IMR-90 (cell line): ENCODE measurements around the gene PDLIM1. TPM values are rescaled to one million over a fixed set of nuclear protein-coding genes. Genes with fewer than 3 reads are reported as not detected.
A peak's percentile ranks its signal among the peaks of the same experiment; 100 is the strongest.

Experiments
- ATAC-seq: fragments of 200-7000 bp; cut with Tn5 transposase; 2 replicates; pipeline ENCODE4 v1.9.1; 2020; ENCODE audit warnings: low read depth, mild to moderate bottlenecking, moderate library complexity
- BruUV-seq: library from RNA; stranded (reverse); fragments of 400-500 nt; replicated peaks from 2 replicates; lab custom pipeline; 2021; lab: Mats Ljungman, UMichigan
- CTCF ChIA-PET: fragments of 300-600 bp; formaldehyde crosslinking; extraction: SDS; loops from one replicate; lab custom pipeline; 2021; ENCODE audit warnings: antibody characterized with exemption; lab: Yijun Ruan, JAX
- POLR2A ChIA-PET: fragments of 300-600 bp; sonication (Branson Sonifier 250); formaldehyde crosslinking; loops from one replicate; lab custom pipeline; 2022; ENCODE audit warnings: antibody characterized with exemption; ENCODE audit not compliant: unreplicated experiment; lab: Charles Lee
- DNase-seq: peaks from one replicate; pipeline ENCODE4 v3.0.0; 2013
- H2AFZ ChIP-seq: replicated peaks from 2 replicates; pipeline ENCODE3; 2013; ENCODE audit warnings: low read length, mild to moderate bottlenecking; ENCODE audit not compliant: poor library complexity
- H2AK5ac ChIP-seq: 2 replicates; pipeline ENCODE4 v1.6.1; 2013; ENCODE audit warnings: low read depth, low read length, inconsistent platforms
- H2AK9ac ChIP-seq: replicated peaks from 2 replicates; pipeline ENCODE3; 2013; ENCODE audit warnings: mild to moderate bottlenecking, low read depth, low read length, moderate library complexity; ENCODE audit not compliant: poor library complexity
- H2BK120ac ChIP-seq: 2 replicates; pipeline ENCODE4 v1.6.1; 2013; ENCODE audit warnings: low read depth, low read length, inconsistent platforms
- H2BK15ac ChIP-seq: 3 replicates; pipeline ENCODE4 v1.6.1; 2013; ENCODE audit warnings: low read depth, low read length, inconsistent platforms
- H2BK20ac ChIP-seq: 2 replicates; pipeline ENCODE4 v1.6.1; 2013; ENCODE audit warnings: low read depth, mild to moderate bottlenecking, inconsistent platforms, low read length, moderate library complexity
- H2BK5ac ChIP-seq: 2 replicates; pipeline ENCODE4 v1.6.1; 2013; ENCODE audit warnings: mild to moderate bottlenecking, low read depth, low read length, inconsistent platforms; ENCODE audit not compliant: poor library complexity, severe bottlenecking
- H3K14ac ChIP-seq: replicated peaks from 2 replicates; pipeline ENCODE4 v1.6.1; 2013; ENCODE audit warnings: low read depth, low read length, inconsistent platforms
- H3K18ac ChIP-seq: 2 replicates; pipeline ENCODE4 v1.6.1; 2013; ENCODE audit warnings: low read depth, low read length, control low read depth
- H3K23ac ChIP-seq: 2 replicates; pipeline ENCODE4 v1.6.1; 2013; ENCODE audit warnings: low read depth, low read length, inconsistent platforms
- H3K27ac ChIP-seq: 2 replicates; pipeline ENCODE4 v1.5.1; 2013; ENCODE audit warnings: mild to moderate bottlenecking, control low read depth, low read length; ENCODE audit not compliant: insufficient read depth
- H3K27me3 ChIP-seq: 2 replicates; pipeline ENCODE4 v1.6.1; 2013; ENCODE audit warnings: low read length; ENCODE audit not compliant: control insufficient read depth, insufficient read depth
- H3K36me3 ChIP-seq: 2 replicates; pipeline ENCODE4 v1.6.1; 2013; ENCODE audit warnings: low read length, mixed read lengths; ENCODE audit not compliant: control insufficient read depth, insufficient read depth
- H3K4ac ChIP-seq: 2 replicates; pipeline ENCODE4 v1.6.1; 2013; ENCODE audit warnings: low read depth, low read length, inconsistent platforms
- H3K4me1 ChIP-seq: 2 replicates; pipeline ENCODE4 v1.6.1; 2013; ENCODE audit warnings: low read length, mixed read lengths; ENCODE audit not compliant: control insufficient read depth, insufficient read depth
- H3K4me2 ChIP-seq: 2 replicates; pipeline ENCODE4 v1.6.1; 2013; ENCODE audit warnings: low read depth, mild to moderate bottlenecking, control low read depth, low read length, moderate library complexity
- H3K4me3 ChIP-seq: 2 replicates; pipeline ENCODE4 v1.5.1; 2013; ENCODE audit warnings: low read depth, mild to moderate bottlenecking, control low read depth, low read length, moderate library complexity; ENCODE audit not compliant: insufficient read depth
- H3K56ac ChIP-seq: 2 replicates; pipeline ENCODE4 v1.6.1; 2013; ENCODE audit warnings: low read length, inconsistent platforms; ENCODE audit not compliant: insufficient read depth; ENCODE audit errors: extremely low read depth
- H3K79me1 ChIP-seq, 2 experiments: 2 replicates each; pipeline ENCODE4 v1.6.1; 2013; ENCODE audit warnings: low read length in 2 of 2, inconsistent platforms in 1 of 2, low read depth in 1 of 2
- H3K9ac ChIP-seq: 2 replicates; pipeline ENCODE4 v1.6.1; 2013; ENCODE audit warnings: low read depth, low read length, control low read depth
- H3K9me1 ChIP-seq: 2 replicates; pipeline ENCODE4 v1.6.1; 2013; ENCODE audit warnings: low read length, inconsistent platforms; ENCODE audit not compliant: insufficient read depth
- H3K9me3 ChIP-seq: 2 replicates; pipeline ENCODE4 v1.6.1; 2013; ENCODE audit warnings: low read length; ENCODE audit not compliant: control insufficient read depth, insufficient read depth
- H4K20me1 ChIP-seq: 2 replicates; pipeline ENCODE4 v1.6.1; 2013; ENCODE audit warnings: low read length, inconsistent platforms; ENCODE audit not compliant: insufficient read depth
- H4K5ac ChIP-seq: 2 replicates; pipeline ENCODE4 v1.6.1; 2013; ENCODE audit warnings: mild to moderate bottlenecking, low read depth, low read length, control low read depth
- H4K8ac ChIP-seq, 2 experiments: 2 replicates each; pipeline ENCODE4 v1.6.1; 2013; ENCODE audit warnings: low read depth in 2 of 2, low read length in 2 of 2, control low read depth in 1 of 2, inconsistent platforms in 1 of 2
- H4K91ac ChIP-seq: 2 replicates; pipeline ENCODE4 v1.6.1; 2013; ENCODE audit warnings: low read depth, low read length, inconsistent platforms; ENCODE audit not compliant: insufficient read depth
- CHD1 ChIP-seq: IDR thresholded peaks from 2 replicates; pipeline ENCODE4 v1.6.1; 2012; ENCODE audit warnings: low read depth, low read length, improper control_type of control experiment
- FOS ChIP-seq: fragments of 150-350 bp; IDR thresholded peaks from 2 replicates; pipeline ENCODE4 v1.6.1; 2016; ENCODE audit warnings: low read depth, low read length
- MXI1 ChIP-seq: IDR thresholded peaks from 2 replicates; pipeline ENCODE4 v1.6.1; 2012; ENCODE audit warnings: low read depth, mild to moderate bottlenecking, low read length, moderate library complexity, borderline replicate concordance
- RCOR1 ChIP-seq: IDR thresholded peaks from 2 replicates; pipeline ENCODE4 v1.6.1; 2012; ENCODE audit warnings: mild to moderate bottlenecking, low read length, improper control_type of control experiment; ENCODE audit not compliant: insufficient replicate concordance
- RFX5 ChIP-seq: IDR thresholded peaks from 2 replicates; pipeline ENCODE4 v1.8.0; 2012; ENCODE audit warnings: low read depth, mild to moderate bottlenecking, low read length, moderate library complexity
- SMC3 ChIP-seq: fragments of 150-350 bp; IDR thresholded peaks from 2 replicates; pipeline ENCODE4 v1.6.1; 2016; ENCODE audit warnings: low read depth, mild to moderate bottlenecking, antibody characterized with exemption, low read length, moderate library complexity
- WGBS, 2 experiments: methylation state at CpG; one replicate each; pipeline versions ENCODE4 v1.1.5 to v1.1.7; 2013; ENCODE audit warnings: missing lambda C conversion rate in 2 of 2; ENCODE audit not compliant: insufficient read length in 1 of 2; ENCODE audit errors: extremely low coverage in 2 of 2; 5-methylcytosine and 5-hydroxymethylcytosine counted together
- dilution Hi-C: fragments of 300-500 bp; cut with HindIII; formaldehyde crosslinking; loops from one replicate; pipeline ENCODE4 v1.14.3; 2018; ENCODE audit warnings: low sequenced_read_pairs; ENCODE audit not compliant: unreplicated experiment
- in situ Hi-C: fragments of 300-500 bp; cut with MboI; formaldehyde crosslinking; loops from 3 replicates; pipeline ENCODE4 v1.14.3; 2019; ENCODE audit warnings: low sequenced_read_pairs, inconsistent platforms, mixed read lengths
- intact Hi-C: fragments of 100-400 bp; cut with micrococcal nuclease; formaldehyde crosslinking; loops from 2 replicates; pipeline ENCODE4 v1.10.0; 2022
- polyA plus RNA-seq, 3 experiments: library from polyadenylated mRNA; depleted of rRNA; stranded (reverse); fragments of >200 nt; gene quantifications; 2 replicates each; pipeline ENCODE4 v1.2.3, GENCODE V29; 2012; ENCODE audit warnings: low replicate concordance in 1 of 3
- total RNA-seq: library from RNA; depleted of rRNA; stranded (reverse); fragments of >200 nt; gene quantifications from 2 replicates; pipeline ENCODE4 v1.2.3, GENCODE V29; 2012
- TF ChIP-seq, protein P1 (sequence below): fragments of 150-350 bp; IDR thresholded peaks from 2 replicates; pipeline ENCODE4 v1.6.1; 2017; ENCODE audit warnings: mild to moderate bottlenecking, antibody characterized with exemption, low read length, low read depth
- TF ChIP-seq, protein P2 (sequence below): fragments of 150-350 bp; IDR thresholded peaks from 2 replicates; pipeline ENCODE4 v1.6.1; 2016; ENCODE audit warnings: low read depth, mild to moderate bottlenecking, low read length, moderate library complexity, borderline replicate concordance
- TF ChIP-seq, protein P3 (sequence below): conservative IDR thresholded peaks from 2 replicates; pipeline ENCODE4 v1.5.1; 2012; ENCODE audit warnings: mild to moderate bottlenecking, low read depth, low read length, improper control_type of control experiment

The PDLIM1 gene
- total and polyA plus RNA-seq, 2 of the 4 experiments (the other 2 are of a cell fraction) = 30.1 to 187 TPM

DNA sequence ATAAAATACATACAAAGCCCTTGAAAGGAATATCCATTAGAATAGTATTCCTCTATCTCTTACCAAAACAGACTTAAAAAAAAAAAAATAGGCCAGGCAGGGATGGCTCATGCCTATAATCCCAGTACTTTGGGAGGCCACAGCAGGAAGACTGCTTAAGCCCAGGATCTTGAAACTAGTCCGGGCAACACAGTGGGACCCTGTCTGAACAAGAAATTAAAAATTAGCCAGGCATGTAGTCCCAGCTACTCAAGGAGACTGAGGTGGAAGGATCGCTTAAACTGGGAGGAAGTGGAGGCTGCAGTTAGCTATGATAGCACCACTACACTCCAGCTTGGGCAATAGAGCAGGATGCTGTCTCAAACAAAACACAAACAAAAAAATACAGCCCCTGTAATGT, 9.6 kb downstream of the PDLIM1 start:
- H3K14ac ChIP-seq = no peak overlapping the region
- H4K8ac ChIP-seq = no peak overlapping the region
- H3K9me1 ChIP-seq = peaks cover 31% of the 10 kb centered on the region
- no peak overlapping the region for H3K4ac ChIP-seq
- H3K23ac ChIP-seq = no peak overlapping the region; the same call in 1 of the 2 replicates
- H4K91ac ChIP-seq = no peak overlapping the region
- peaks cover 31% of the 10 kb centered on the region for H3K4me1 ChIP-seq
- no peak overlapping the region for H3K9ac ChIP-seq
- H2AFZ ChIP-seq = no peak overlapping the region
- H3K27ac ChIP-seq = no peak overlapping the region
- BruUV-seq = no TSS peak
- peaks cover 9 to 78% of the 10 kb centered on the region in 2 experiments; a peak in 2 of 4 replicates for H3K79me1 ChIP-seq
- H3K4me3 ChIP-seq = no peak overlapping the region
- TF ChIP-seq RCOR1 = no peak
- no peak for TF ChIP-seq SMC3
- TF ChIP-seq, protein P1, sequence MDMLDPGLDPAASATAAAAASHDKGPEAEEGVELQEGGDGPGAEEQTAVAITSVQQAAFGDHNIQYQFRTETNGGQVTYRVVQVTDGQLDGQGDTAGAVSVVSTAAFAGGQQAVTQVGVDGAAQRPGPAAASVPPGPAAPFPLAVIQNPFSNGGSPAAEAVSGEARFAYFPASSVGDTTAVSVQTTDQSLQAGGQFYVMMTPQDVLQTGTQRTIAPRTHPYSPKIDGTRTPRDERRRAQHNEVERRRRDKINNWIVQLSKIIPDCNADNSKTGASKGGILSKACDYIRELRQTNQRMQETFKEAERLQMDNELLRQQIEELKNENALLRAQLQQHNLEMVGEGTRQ = no peak
- TF ChIP-seq, protein P2, sequence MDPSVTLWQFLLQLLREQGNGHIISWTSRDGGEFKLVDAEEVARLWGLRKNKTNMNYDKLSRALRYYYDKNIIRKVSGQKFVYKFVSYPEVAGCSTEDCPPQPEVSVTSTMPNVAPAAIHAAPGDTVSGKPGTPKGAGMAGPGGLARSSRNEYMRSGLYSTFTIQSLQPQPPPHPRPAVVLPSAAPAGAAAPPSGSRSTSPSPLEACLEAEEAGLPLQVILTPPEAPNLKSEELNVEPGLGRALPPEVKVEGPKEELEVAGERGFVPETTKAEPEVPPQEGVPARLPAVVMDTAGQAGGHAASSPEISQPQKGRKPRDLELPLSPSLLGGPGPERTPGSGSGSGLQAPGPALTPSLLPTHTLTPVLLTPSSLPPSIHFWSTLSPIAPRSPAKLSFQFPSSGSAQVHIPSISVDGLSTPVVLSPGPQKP = no peak
- TF ChIP-seq, protein P3, sequence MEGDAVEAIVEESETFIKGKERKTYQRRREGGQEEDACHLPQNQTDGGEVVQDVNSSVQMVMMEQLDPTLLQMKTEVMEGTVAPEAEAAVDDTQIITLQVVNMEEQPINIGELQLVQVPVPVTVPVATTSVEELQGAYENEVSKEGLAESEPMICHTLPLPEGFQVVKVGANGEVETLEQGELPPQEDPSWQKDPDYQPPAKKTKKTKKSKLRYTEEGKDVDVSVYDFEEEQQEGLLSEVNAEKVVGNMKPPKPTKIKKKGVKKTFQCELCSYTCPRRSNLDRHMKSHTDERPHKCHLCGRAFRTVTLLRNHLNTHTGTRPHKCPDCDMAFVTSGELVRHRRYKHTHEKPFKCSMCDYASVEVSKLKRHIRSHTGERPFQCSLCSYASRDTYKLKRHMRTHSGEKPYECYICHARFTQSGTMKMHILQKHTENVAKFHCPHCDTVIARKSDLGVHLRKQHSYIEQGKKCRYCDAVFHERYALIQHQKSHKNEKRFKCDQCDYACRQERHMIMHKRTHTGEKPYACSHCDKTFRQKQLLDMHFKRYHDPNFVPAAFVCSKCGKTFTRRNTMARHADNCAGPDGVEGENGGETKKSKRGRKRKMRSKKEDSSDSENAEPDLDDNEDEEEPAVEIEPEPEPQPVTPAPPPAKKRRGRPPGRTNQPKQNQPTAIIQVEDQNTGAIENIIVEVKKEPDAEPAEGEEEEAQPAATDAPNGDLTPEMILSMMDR = no peak
- TF ChIP-seq CHD1 = no peak
- no peak for TF ChIP-seq MXI1
- no peak for TF ChIP-seq RFX5
- no peak for TF ChIP-seq FOS
- no peak overlapping the region for H3K4me2 ChIP-seq
- H2BK15ac ChIP-seq = no peak overlapping the region
- H2BK5ac ChIP-seq = peak overlapping the region; percentile 29
- 100% methylated on average over 1 of the region's 2 CpGs; no CpG with 5 or more reads in 1 of the 2 experiments for WGBS, 2 experiments
- intact Hi-C loops (no loop called here), in situ Hi-C loops (no loop called here), dilution Hi-C loops (no loop called here)
- no peak for DNase-seq
- no peak for ATAC-seq
- H4K5ac ChIP-seq = no peak overlapping the region
- H2BK120ac ChIP-seq = no peak overlapping the region
- H2AK5ac ChIP-seq = peak overlapping the region; percentile 23; the same call in 1 of the 2 replicates
- no peak overlapping the region for H2BK20ac ChIP-seq
- H4K20me1 ChIP-seq = peaks cover 84% of the 10 kb centered on the region
- H3K27me3 ChIP-seq = no peaks in the 10 kb centered on the region
- H3K9me3 ChIP-seq = no peaks in the 10 kb centered on the region
- CTCF ChIA-PET = interaction anchor here (0.6 to 0.8 kb wide), 2 partner anchors 8 to 65 kb away, joined by 3 read pairs; no protein-coding TSS in a partner anchor
- H3K56ac ChIP-seq = no peak overlapping the region
- H3K18ac ChIP-seq = peak overlapping the region; percentile 24; the same call in 1 of the 2 replicates
- H2AK9ac ChIP-seq = no peak overlapping the region
- POLR2A ChIA-PET = no interaction called here
- 0 out of 2 replicates have a peak, but pooled peaks cover 6% of the 10 kb centered on the region for H3K36me3 ChIP-seq
